Measurements from ENCODE around the gene IQGAP3.

The IQGAP3 gene

DNA sequence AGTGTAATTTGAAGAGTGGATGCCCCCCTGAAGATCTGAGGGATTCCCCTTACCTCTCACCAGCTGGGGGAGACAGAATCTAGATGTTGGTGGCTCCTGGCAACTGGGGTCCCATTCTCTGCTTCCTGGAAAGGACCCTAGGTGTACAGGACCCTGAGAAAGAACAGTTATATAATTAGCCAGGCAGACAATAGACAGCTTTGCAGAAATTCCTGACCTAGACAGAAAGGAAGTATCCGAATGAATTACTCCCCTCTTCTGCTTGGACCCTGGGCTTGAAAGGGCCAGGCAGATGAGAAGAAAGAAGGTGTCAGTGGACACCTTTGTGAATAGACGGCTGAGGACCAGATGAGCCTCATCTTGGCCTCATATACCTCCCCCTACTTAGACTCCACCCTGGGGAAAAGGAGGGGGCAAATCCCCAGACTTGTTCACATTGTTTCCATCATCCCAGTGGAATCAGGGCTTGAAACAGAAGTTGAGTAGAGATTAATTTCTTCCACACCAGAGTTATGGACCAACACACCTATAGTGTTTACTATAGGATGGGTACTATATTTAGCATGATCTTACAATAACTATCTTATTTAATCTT, 1.8 kb upstream of the IQGAP3 start:
- DNase-seq = no peak

GRCh38 chr1:156572663-156573018, 276 bp upstream of the IQGAP3 start:
- peak in 2 of 58 donors; percentile 23 to 26 for DNase-seq

DNA sequence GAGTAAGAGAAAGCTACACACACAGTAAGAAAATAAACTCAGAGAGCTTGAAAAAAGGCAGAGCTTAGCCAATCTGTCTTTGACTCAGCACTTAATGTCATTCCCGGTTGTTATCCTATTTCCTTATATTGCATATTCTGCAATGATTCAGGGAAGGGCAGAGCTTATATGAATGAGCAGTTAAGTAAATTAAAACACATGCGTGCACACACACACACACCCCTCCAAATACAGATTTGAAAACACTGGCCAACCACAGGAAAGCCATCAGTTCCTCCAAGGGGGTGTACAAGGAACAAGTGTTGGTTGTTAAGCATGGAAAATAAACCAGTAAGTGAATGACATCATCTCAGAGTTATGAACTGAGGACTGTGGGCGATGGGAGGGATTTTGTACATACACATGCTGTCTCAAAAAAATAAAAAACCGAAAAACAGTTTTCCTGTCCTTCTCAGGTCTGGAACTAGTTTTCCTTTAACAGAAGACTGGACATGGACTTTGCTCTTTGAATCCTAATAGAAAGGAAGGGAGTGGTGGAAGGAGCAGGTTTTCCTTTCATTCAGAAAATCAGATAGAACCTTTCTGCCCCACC, 1.0 kb downstream of the IQGAP3 start:
- no peak for DNase-seq

- DNase-seq = no peak
Observed at GRCh38 chr1:156566436-156566835, 5.9 kb downstream of the IQGAP3 start.

DNA sequence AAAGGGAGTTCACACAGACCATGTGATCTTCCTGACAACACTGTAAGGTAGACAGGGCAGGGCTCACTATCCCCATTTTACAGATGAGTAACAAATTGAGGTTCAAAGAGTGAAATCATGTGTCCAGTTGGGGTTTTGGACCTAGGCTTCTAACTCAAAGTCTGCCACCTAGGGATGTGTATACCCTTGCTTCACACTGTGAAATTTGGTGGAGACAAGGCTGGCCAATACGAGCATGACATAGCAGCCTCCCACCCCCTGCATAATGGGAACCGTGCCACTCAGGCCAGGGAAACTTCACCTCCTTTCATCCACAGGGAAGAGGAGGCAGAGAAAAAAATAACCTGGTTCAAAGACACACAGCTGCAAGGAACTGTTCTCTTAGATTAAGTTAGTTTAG, 6.8 kb downstream of the IQGAP3 start:
- DNase-seq = no peak

GRCh38 chr1:156560585-156561163, 11.7 kb downstream of the IQGAP3 start:
- no peak for DNase-seq

- no peak for DNase-seq
Observed at GRCh38 chr1:156559797-156560385, 12.5 kb downstream of the IQGAP3 start.

- no peak for DNase-seq
Observed at GRCh38 chr1:156559086-156559796, 13.1 kb downstream of the IQGAP3 start.

DNA sequence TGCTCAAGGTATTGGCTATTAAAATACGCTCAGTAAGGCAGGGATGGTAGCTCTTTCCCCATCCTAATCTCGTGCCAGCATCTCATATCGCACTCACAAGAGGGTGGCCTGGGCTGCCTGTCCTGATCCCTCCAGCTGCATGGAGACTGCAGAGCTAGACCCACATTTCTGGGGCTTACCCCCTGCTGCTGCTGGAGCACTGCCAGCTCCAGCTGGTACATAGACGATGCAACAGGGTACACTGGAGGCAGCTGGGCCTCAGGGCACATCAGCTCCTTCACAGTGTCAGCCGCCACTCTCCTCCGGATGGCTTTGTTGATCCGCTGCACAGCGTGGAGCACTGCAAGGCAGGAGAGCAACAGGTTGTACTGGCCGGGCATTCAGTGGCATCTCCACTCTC, 16.0 kb downstream of the IQGAP3 start:
- DNase-seq = no peak

- no peak for DNase-seq
Observed at GRCh38 chr1:156555715-156556114, 16.6 kb downstream of the IQGAP3 start.

GRCh38 chr1:156554971-156555370, 17.4 kb downstream of the IQGAP3 start:
- no peak for DNase-seq

DNA sequence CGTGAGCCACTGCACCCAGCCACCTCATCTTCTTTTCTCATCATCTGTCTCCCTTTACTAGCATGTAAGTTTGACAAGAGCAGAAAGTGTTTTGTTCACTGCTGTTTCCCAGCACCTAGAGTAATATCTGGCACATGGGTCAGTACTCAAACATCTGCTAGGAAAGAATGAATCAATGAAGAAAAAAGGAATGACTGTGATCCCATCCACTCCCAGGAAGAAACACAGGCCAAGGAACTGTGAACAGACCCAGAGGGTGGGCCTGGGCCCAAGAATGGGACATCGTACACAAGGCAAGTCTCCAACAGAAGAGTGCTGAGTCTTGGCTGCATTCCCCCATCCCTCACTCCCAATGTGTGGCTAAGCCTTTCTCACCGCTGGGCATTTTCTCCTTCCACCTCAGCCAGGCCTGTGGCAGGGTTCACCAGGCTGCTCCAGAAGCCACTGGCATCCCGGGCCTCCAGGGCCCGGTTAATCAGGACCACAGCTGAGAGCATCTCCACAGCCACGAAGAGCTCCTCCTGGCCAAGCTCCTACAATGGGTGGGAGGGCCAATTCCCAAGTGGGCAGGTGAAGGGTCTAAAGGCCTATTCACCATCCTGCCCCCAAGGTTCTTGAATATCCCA, 18.4 kb downstream of the IQGAP3 start:
- DNase-seq = no peak

GRCh38 chr1:156552937-156553336, 19.4 kb downstream of the IQGAP3 start:
- peak in 21 of 58 donors; percentile 5 to 39 (median 22) for DNase-seq

DNA sequence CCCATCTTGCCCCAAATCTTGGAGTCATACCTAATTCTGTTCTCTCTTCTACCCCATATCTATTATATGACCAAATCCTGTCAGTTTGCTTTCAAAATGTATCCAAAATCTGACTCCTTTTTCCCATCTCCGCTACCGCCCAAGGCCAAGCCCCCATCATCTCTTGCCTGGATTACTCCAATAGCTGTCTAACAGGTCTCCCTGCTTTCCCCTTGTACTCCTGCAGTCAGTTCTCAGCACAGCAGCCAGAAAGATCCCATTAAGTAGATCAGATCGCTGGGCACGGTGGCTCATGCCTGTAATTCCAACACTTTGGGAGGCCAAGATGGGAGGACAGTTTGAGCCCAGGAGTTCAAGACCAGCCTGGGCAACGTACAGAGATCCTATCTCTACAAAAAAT, 19.8 kb downstream of the IQGAP3 start:
- DNase-seq = no peak

- DNase-seq = no peak
Observed at GRCh38 chr1:156551869-156552268, 20.5 kb downstream of the IQGAP3 start.

DNA sequence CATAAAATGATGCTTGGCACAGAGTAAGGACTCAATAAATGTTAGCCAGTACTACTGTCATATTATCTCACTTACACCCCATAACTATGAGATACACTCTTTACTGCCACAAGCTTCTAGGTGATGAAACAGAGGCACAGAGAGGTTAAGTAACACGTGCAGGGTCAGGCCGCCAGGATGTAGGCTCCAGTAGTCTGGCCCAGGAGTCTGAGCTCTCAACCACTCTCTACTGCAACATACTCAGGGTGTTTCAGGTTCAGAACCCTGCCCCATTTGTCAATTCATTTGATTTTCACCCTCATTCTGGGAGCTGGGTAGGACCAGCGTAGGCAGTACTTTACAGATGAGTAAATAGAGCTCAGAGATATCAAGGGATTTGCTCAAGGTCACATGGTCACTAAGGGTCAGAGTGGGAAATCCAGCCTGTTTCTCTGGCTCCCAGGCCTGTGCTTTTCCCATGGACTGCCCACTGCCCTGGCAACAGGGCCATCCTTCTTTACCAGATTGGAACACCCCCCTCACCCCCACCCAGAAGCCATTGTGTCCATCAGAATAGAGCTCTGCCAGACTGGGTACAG, 21.2 kb downstream of the IQGAP3 start:
- no peak for DNase-seq

- DNase-seq = no peak
Observed at GRCh38 chr1:156550346-156550745, 22.0 kb downstream of the IQGAP3 start.

GRCh38 chr1:156549831-156550230, 22.5 kb downstream of the IQGAP3 start:
- DNase-seq = no peak

DNA sequence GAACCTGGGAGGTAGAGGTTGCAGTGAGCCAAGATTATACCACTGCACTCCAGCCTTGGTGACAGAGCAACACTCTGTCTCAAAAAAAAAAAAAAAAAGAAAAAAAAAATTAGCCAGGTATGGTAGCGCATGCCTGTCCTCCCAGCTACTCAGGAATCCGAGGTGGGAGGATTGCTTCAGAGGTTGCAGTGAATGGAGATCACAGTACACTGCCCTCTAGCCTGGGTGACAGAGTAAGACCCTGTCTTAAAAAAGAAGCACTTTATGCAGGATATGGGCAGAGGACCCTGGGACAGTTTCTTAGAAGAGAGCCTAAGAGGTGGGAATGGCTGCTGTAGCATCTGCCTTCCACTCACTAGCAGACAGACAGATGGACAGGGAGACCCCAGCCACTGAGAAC, 23.0 kb downstream of the IQGAP3 start:
- DNase-seq = no peak

DNA sequence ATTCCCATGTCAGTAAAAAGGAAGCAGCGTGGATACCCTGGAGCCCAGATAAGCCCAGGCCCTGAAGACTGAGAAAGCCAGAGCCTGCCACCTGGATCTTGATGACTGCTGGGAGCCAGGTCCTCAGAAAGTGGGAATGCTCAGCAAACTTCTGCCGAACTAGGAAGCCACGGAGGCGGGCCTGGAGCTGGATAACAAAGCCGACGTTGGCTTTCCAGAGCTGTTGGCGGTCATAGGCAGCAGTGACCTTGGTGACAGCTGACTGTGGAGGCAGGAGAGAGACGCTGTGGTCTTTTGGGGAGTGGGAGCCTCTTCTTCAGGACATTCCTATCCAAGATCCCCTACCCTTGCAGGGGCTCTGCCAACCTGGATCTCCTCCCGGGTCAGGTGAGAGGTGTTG, 24.4 kb downstream of the IQGAP3 start:
- no peak for DNase-seq

- DNase-seq = no peak
Observed at GRCh38 chr1:156547434-156547833, 24.9 kb downstream of the IQGAP3 start.

Measured in anterior cingulate cortex (tissue), 58 donors.